Stimulated activated naive CD4-positive, alpha-beta T cell (primary cell): ENCODE results near the gene APOA4.
"Not testable (repeated sequence)": the region's sequence is repeated elsewhere in the genome, so short reads cannot be mapped to it uniquely, and the experiment has no call there.

Experiments used
- DNase-seq, 6 experiments: peaks; one replicate each; lab custom pipeline; 2025; lab: John Stamatoyannopoulos, UW

APOA4 gene

DNA sequence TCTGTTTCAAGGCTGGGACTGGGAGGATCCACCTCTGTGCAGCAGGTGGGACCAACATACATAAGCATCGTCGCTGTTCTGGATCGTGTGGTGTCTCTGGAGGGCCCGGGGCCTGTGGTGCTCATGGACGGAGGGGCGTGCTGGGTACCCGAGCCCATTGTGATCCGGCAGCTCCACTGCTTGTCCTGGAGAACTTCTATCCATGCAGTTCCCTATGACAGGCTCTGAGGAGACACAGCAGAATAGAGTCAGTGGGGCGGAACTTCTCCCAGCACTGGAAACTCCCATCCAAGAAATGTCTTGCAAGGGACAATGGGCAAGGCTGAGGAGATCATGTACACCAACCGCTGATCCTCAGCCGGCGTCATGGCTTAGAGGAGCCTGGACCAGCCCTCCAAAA, 26.0 kb upstream of the APOA4 start:
- no peak for DNase-seq

DNA sequence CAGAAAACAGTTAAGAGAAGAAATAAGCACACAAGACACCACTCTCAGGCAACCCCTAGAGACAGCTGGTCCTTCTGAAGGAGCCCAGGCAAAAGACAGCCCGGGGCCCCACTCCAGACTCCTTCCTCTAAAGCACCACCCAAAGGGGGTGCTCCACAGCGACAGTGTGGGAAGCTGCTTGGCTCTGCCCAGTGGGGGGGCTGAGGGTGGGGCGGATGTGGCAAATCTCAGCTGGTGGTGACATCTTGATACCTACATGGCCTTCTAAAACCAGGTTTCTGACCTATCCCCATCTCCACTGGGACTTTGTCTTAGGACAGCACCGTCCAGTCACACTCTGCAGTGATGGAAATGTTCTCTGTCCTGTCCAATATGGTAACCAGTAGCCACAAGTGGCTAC, 24.5 kb upstream of the APOA4 start:
- DNase-seq: no peak

DNA sequence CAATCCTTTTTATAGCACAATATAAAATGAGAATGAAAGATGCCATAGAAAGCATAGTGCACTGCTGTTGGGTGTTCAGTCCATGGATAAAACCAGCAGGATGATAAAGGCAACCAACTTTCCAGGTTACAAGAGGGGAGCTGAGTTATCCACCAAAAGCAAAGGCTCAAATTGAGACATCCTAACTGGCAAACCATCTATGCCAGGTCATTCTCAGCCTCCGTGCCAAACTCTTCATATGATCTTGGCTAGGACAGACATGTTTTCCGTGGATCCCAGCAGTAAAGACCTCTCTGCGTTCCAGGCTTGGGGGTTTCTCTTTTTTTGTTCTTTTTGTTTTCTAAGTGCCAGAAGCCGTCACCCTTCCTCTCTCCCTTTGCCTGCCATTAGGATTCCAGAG, 21.6 kb upstream of the APOA4 start:
- no peak for DNase-seq

DNA sequence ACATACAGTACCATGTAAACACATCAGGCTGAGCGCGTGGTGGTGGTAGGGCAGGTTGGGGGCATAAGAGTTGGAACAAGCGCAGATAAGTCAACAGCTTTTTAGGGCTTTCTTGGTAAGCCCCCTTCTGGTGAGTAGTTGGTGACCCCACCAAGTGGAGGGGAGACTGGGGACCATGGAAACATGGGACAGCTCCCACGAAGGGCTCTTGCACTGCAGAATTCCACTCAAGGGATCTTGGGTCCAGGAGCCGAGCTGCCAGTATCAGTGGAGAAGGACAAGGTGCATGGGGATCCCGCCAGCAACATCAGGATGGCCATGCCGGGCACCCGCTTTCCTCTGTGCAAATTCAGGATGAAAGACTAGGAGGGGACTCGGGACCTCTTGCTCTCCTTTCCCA, 20.6 kb upstream of the APOA4 start:
- DNase-seq: no peak

DNA sequence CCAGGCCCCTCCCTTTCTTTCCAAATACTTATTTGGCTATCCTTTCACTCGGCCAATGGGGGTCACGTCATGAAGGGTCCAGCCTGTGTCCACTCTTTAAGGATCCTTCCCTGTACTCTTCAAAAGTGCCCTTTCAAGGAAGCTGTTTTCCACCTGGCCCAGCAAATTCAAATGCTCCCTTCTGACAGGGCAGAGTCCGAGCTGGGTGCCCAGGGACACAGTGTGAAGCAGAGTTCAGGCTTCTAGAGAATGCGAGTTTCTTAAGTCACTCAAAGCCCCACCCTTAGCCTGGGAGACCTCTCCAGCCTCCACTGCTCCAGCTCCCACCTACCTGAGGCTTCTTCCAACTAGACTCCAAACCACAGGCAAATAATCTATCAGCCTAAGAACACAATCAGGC, 19.8 kb upstream of the APOA4 start:
- no peak for DNase-seq

DNA sequence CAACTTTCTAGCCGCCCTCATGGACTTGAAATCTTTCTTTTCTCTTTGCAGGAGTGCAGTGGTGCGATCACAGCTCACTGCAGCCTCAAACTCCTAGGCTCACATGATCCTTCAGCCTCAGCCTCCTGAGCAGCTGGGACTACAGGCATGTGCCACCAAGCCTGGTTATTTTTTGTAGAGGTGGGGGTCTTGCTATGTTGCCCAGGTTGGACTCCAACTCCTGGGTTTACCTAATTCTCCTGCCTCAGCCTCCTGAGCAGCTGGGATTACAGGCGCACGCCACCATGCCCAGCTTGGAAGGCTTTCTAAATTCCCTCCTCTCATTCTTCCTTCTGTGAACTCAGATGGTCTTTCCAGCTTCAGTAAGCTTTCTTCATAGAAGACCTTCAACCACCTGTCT, 19.0 kb upstream of the APOA4 start:
- DNase-seq: no peak

DNA sequence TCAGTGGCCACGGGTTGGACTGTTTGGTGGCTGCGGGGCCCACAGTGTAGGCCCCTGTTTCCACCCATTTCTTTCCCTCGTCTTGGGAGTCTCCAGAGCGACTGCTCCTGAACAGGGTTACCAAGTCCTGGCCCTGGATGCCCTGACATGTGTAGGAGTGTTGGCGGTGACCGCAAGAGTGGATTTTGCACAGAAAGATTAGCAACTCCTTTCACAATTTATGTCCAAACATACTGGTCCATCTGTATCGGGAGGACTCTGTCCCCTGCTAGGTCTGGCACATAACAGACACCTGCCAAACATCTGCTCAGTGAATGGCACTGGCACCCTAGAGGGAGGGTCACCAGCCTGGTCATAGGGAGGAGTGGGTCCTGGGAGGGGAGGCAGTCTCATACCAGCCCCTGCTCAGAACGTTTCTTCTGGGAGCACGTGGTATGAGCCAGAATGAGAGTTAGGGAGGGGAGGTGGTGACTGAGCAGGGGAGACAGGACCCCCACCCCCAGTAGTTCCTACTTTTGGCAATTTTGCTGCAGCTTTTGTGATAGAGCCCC, 17.7 kb upstream of the APOA4 start:
- DNase-seq: no peak

DNA sequence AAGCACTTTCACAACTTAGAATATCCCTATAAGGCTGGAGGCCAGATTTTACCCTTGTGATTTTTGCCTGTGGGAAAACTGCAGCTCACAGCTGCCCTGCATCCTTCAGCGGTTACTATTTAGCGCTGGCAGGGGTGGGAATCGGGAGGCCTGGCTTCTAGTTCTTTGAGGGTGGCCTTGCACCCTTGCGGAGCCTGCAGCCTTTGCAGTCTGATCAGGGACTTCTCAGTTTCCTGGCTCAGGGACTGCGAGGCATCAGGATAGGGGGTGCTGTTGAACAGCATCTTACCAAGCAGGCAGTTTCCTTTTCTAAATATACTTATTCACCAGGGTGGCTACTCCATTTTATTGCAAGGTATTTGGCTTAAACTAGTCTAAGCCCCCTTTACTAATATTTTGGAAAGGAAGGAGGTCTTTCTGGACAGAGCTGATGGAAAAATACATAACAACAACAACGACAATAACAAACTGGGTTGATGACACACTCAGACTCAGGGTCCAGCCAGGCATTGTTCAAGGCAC, 17.2 kb upstream of the APOA4 start:
- DNase-seq: peak in 1 of 6 experiments; percentile 5

DNA sequence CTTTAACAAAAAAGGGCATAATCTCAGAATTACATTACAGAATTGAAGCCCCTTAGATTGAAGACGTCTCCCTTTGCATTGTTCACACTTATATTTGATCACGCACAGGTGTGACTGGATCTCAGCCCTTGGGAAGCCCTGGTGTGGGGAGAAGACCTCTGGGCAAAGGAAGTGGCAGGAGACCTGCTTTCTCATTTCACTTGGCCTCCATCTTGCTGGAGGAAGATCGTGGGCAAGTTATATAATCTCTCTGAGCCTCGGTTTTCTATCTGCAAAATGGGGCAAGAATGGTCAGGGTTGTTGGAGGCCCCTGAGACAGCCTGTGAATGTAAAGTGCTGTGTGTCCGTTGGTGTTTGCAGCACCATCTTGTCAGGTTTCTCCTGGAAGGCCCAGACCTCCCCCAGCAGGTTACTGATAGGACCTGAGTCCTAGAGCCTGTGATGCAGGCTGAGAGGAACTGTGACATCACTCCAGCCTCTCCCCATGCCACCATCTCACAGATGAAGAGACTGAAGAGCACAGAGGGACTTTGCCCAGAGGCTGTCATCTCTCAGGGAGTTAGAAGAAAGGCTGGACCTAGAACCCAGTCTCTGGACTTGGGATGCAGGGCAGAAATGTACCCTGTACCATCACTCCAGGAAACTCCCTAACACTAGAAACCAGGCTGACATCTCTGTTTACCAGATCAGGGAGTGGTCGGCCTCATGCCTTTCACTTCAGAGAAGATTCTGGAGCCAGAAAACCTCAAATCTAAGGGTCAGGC, 15.4 kb upstream of the APOA4 start:
- DNase-seq: no peak

DNA sequence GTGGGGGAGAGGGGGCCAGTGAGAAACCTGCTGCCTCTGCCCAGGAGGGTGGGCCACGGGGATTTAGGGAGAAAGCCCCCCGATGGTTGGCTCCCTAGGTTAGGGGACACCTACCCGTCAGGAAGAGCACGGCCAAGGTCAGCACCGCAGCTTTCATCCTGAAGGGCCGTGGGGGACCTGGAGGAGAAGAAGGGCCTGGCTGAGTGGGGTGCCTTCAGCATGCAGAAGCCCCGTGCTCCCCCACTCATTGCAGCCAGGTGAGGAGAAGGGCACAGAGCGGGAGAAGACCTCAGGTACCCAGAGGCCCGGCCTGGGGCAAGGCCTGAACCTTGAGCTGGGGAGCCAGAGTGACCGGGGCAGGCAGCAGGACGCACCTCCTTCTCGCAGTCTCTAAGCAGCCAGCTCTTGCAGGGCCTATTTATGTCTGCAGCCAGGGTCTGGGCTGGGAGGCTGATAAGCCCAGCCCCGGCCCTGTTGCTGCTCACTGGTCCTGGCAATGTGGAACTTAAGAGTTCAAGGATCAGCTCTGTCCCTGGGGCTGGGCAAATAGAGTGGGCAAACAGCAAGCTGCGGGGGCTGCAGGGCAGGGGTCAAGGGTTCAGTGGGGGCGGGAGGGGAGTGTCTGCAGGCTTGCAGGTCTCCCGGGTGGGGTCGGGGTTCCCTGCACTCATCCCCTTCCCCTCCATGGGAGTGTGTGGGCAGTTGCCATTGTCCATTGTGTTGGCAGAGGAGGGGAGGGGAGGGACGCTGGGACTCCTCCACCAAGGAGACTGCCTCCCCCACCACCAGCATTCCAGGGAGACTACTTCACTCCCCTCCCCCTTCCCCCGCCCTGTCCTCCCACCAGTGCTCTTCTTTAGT, 14.4 kb upstream of the APOA4 start, which contains the start of gene APOA1:
Gene APOA1 (minus strand): TSS at position 392 of the 861 bp plus-strand sequence. CDS start 235 bp downstream, at position 157.
- no peak for DNase-seq

DNA sequence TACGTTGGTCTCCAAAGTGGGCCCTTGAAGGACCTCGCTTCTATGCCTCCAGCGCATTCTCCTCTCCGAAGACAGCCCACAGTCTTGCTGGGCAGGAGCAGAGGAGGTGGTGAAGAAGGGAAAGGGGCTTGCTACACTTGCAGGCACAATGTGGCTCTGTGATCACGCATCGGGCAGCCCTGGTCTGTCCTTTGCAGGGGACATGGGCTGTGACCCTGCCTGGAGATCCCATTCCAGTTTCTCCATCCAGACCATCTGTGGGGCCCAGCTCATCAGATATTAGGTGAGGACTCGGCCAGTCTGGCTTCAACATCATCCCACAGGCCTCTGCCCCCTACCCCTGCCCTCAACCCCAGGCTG, 13.5 kb upstream of the APOA4 start:
- DNase-seq: no peak

DNA sequence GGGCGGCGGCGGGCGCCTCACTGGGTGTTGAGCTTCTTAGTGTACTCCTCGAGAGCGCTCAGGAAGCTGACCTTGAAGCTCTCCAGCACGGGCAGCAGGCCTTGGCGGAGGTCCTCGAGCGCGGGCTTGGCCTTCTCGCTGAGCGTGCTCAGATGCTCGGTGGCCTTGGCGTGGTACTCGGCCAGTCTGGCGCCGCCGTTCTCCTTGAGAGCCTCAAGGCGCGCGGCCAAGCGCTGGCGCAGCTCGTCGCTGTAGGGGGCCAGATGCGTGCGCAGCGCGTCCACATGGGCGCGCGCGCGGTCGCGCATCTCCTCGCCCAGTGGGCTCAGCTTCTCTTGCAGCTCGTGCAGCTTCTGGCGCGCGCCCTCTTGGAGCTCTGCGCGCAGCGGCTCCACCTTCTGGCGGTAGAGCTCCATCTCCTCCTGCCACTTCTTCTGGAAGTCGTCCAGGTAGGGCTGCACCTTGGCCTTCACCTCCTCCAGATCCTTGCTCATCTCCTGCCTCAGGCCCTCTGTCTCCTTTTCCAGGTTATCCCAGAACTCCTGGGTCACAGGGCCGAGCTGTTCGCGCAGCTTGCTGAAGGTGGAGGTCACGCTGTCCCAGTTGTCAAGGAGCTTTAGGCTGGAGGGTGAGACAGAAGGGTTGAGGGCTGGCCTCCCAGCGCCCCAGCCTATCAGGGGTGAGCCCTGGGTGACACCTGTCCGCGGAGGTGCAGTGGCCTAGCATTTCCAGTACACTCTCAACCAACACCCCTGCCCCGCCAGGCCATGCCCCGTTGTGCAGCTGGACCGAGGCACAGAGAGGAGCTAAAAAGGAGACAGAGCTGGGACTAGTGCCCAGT, 12.9 kb upstream of the APOA4 start:
- peak; percentile 64 to 83 (median 70) for DNase-seq

DNA sequence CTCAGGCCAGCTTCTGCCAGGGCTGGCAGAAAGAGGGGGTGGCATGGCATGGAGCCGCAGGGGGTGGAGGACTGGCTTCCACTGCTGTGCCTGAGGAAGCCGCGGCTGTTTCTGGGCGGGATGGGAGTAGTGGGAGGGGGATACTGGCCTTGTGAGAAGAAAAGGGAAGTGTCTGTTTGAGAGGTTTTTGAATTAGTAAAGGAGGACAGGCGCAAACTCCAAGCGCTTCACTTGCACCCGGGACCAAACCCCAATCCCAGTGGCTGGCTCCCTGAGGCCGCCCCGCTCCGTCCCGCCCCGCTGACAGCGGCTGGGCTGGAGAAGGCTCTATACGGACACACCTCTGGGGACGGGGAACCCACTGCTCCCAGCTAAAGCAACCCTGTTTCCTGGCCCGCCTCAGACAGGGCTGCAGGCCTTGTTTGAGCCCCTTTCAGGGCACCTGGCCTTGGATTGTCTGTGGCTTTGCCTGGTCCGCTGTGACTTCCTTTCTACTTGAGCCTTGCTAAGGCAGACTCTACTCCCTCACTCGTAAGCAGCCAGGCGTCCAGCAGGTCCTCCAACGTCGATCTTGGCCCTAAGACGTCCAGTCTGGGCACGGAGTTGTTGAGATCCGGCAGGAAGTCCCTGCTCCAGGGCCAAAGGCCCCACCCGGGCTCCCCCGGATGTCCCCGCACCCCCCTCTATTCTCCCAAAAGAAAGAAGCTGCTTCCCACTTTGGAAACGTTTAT, 12.1 kb upstream of the APOA4 start:
- DNase-seq: peak in 1 of 6 experiments; percentile 50

DNA sequence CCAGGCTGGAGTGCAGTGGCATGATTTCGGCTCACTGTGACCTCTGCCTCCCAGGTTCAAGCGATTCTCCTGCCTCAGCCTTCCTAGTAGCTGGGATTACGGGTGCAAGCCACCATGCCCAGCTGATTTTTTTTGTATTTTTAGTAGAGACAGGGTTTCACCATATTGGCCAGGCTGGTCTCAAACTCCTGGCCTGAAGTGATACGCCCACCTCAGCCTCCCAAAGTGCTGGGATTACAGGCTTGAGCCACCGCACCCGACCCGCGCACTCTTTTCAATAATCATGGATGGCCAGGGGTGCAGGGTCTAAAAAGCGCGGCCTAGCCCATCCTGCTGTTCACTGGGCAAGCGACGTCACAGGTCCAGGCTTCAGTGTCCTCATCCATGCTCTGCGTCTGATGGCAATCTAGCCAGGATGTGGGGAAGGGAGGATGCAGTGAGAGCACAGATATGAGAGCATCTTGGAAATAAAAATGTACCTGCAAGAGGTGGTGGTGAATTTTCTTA, 11.5 kb upstream of the APOA4 start:
- not testable (repeated sequence) for DNase-seq

DNA sequence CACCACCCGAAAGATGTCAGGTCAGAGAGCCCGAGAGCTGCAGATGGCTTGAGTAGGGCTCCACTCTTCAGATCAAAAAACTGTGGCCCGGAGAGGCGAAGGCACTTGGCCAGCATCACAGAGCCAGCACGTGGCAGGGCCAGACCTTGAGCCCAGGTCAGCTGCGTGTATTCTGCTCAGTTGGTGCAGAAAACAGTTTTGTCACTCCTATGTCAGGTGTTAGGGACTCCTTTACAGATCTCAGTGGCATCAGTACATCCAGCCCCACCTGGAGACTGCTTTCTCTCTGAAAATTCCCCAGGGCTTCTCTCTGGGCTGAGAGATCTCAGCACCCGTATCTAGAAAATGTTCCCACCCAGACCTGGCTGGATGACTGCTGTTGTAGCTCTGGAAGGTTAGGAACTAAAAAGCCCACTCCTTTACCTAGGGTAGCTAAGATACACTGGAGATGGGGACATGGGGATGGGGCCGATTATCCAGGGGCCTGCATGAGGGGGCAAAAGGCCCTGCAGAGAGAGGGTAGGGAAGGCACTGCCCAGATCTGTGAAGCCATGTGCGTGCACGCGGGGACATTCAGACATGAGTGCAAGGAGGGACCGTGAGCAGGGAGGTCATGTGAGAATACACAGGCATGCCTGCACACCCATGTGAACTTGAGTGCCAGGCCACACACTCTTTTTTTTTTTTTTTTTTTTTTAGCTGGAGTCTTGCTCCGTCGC, 10.9 kb upstream of the APOA4 start:
- no peak for DNase-seq

DNA sequence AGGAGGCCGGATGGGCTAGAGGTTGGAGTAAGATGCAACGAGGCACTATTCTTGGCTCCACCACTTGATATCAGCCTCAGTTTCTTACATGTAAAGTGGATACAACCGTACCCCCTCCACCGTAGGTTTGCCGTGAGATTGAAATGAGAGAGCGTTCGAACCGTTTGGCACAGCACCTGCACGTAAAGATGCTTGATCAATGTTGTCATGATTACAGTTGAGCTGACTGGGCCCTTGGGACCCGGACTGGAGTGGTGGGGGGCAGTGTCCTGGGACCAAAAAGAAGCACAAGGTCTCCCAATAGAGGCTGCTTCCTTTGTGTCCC, 10.3 kb upstream of the APOA4 start:
- no peak for DNase-seq

DNA sequence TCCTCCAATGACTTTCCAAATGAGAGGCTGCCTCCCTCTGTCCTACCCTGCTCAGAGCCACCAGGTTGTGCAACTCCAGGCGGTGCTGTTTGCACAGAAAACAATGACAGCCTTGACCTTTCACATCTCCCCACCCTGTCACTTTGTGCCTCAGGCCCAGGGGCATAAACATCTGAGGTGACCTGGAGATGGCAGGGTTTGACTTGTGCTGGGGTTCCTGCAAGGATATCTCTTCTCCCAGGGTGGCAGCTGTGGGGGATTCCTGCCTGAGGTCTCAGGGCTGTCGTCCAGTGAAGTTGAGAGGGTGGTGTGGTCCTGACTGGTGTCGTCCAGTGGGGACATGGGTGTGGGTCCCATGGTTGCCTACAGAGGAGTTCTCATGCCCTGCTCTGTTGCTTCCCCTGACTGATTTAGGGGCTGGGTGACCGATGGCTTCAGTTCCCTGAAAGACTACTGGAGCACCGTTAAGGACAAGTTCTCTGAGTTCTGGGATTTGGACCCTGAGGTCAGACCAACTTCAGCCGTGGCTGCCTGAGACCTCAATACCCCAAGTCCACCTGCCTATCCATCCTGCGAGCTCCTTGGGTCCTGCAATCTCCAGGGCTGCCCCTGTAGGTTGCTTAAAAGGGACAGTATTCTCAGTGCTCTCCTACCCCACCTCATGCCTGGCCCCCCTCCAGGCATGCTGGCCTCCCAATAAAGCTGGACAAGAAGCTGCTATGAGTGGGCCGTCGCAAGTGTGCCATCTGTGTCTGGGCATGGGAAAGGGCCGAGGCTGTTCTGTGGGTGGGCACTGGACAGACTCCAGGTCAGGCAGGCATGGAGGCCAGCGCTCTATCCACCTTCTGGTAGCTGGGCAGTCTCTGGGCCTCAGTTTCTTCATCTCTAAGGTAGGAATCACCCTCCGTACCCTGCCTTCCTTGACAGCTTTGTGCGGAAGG, 9.5 kb upstream of the APOA4 start:
- DNase-seq: no peak

DNA sequence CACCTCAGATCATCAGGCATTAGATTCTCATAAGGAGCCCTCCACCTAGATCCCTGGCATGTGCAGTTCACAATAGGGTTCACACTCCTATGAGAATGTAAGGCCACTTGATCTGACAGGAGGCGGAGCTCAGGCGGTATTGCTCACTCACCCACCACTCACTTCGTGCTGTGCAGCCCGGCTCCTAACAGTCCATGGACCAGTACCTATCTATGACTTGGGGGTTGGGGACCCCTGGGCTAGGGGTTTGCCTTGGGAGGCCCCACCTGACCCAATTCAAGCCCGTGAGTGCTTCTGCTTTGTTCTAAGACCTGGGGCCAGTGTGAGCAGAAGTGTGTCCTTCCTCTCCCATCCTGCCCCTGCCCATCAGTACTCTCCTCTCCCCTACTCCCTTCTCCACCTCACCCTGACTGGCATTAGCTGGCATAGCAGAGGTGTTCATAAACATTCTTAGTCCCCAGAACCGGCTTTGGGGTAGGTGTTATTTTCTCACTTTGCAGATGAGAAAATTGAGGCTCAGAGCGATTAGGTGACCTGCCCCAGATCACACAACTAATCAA, 8.8 kb upstream of the APOA4 start:
- DNase-seq: no peak
